Measurements from ENCODE around the gene PPP2CA. TPM values are rescaled to one million over a fixed set of nuclear protein-coding genes. Genes with fewer than 3 reads are reported as not detected.

Gene PPP2CA
- total and polyA plus RNA-seq, 9 of the 15 experiments (the other 6 are each of a cell fraction or from before 2014, with no cell fraction given): 23.0 to 257 (median 109) TPM

DNA sequence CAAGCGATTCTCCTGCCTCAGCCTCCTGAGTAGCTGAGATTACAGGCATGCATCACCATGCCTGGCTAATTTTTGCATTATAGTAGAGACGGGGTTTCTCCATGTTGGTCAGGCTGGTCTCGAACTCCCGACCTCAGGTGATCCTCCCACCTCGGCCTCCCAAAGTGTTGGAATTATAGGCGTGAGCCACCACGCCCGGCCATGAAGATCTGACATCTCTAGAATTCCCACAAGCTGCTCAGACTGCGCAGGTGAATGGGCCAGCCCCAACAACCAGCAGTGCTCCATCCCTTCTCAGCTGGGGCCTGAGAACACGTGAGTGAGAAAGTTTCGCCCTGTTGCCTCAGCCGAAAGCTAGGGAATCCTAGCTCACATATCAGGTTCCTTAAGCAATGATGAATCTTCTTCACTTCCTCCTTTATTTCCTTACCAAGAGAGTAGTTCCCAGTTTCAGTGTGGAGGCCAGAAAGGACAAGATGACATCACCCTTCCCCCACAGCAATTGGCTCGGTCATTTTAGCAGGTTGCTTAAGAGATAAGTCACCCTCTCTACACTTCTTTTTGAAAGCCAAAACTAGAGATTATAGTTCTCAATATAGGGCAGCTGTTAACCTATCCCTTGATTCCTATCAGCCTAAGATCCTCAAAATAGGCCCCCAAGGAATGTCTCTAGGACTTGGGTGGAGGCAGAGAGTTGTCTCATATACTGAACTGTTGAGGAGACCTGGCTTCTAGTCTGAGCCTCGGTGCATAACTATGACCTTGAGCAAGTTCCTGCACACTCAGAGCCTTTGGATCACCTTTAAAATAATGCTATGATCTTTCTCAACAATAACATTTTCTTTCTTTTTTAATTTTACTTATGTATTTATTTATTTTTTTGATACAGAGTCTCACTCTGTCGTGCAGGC is 23.9 kb upstream of the PPP2CA start (continued):
- TF ChIP-seq, protein P1, sequence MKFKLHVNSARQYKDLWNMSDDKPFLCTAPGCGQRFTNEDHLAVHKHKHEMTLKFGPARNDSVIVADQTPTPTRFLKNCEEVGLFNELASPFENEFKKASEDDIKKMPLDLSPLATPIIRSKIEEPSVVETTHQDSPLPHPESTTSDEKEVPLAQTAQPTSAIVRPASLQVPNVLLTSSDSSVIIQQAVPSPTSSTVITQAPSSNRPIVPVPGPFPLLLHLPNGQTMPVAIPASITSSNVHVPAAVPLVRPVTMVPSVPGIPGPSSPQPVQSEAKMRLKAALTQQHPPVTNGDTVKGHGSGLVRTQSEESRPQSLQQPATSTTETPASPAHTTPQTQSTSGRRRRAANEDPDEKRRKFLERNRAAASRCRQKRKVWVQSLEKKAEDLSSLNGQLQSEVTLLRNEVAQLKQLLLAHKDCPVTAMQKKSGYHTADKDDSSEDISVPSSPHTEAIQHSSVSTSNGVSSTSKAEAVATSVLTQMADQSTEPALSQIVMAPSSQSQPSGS (CRISPR knock-in tag; IDR thresholded peaks at IDR 0.05): no peak
- no peak for TF ChIP-seq ZSCAN29 (IDR thresholded peaks at IDR 0.05)
- peak; percentile 86 for TF ChIP-seq ZEB2 (IDR thresholded peaks at IDR 0.05)
- TF ChIP-seq KLF1 (tag; IDR thresholded peaks at IDR 0.05): no peak
- no peak for TF ChIP-seq ZNF75A (CRISPR knock-in tag; IDR thresholded peaks at IDR 0.05)
- TF ChIP-seq, protein P2, sequence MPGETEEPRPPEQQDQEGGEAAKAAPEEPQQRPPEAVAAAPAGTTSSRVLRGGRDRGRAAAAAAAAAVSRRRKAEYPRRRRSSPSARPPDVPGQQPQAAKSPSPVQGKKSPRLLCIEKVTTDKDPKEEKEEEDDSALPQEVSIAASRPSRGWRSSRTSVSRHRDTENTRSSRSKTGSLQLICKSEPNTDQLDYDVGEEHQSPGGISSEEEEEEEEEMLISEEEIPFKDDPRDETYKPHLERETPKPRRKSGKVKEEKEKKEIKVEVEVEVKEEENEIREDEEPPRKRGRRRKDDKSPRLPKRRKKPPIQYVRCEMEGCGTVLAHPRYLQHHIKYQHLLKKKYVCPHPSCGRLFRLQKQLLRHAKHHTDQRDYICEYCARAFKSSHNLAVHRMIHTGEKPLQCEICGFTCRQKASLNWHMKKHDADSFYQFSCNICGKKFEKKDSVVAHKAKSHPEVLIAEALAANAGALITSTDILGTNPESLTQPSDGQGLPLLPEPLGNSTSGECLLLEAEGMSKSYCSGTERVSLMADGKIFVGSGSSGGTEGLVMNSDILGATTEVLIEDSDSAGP (CRISPR knock-in tag; IDR thresholded peaks at IDR 0.05): no peak
- no peak for TF ChIP-seq BDP1 (IDR thresholded peaks at IDR 0.05; ENCODE audit: insufficient read depth, insufficient read length)
- TF ChIP-seq PURB (CRISPR knock-in tag; IDR thresholded peaks at IDR 0.05; ENCODE audit: low read depth): no peak
- no peak for TF ChIP-seq SIN3A (IDR thresholded peaks at IDR 0.05; ENCODE audit: borderline replicate concordance in 2 of 2, control insufficient read depth in 1 of 2, low read depth in 2 of 2, low read length in 2 of 2)
- peak; percentile 80 for TF ChIP-seq HMBOX1 (IDR thresholded peaks at IDR 0.05)
- TF ChIP-seq DIDO1 (tag; IDR thresholded peaks at IDR 0.05; ENCODE audit: low read depth): no peak
- TF ChIP-seq ZNF121 (CRISPR knock-in tag; conservative IDR thresholded peaks at IDR 0.05): no peak
- 0 out of 2 replicates have a peak, but pooled peaks have one; percentile 16 for TF ChIP-seq MEF2D (tag; conservative IDR thresholded peaks at IDR 0.05; ENCODE audit: low read depth)
- TF ChIP-seq, protein P3, sequence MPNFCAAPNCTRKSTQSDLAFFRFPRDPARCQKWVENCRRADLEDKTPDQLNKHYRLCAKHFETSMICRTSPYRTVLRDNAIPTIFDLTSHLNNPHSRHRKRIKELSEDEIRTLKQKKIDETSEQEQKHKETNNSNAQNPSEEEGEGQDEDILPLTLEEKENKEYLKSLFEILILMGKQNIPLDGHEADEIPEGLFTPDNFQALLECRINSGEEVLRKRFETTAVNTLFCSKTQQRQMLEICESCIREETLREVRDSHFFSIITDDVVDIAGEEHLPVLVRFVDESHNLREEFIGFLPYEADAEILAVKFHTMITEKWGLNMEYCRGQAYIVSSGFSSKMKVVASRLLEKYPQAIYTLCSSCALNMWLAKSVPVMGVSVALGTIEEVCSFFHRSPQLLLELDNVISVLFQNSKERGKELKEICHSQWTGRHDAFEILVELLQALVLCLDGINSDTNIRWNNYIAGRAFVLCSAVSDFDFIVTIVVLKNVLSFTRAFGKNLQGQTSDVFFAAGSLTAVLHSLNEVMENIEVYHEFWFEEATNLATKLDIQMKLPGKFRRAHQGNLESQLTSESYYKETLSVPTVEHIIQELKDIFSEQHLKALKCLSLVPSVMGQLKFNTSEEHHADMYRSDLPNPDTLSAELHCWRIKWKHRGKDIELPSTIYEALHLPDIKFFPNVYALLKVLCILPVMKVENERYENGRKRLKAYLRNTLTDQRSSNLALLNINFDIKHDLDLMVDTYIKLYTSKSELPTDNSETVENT (CRISPR knock-in tag; IDR thresholded peaks at IDR 0.05): no peak
- TF ChIP-seq LCOR (CRISPR knock-in tag; IDR thresholded peaks at IDR 0.05): peak; percentile 21; the same call in 1 of the 2 replicates
- TF ChIP-seq GTF2F1 (IDR thresholded peaks at IDR 0.05; ENCODE audit: low read depth, low read length): no peak
- no peak for TF ChIP-seq FUS (optimal IDR thresholded peaks at IDR 0.05; ENCODE audit: low read depth, low read length)
- TF ChIP-seq, protein P4, sequence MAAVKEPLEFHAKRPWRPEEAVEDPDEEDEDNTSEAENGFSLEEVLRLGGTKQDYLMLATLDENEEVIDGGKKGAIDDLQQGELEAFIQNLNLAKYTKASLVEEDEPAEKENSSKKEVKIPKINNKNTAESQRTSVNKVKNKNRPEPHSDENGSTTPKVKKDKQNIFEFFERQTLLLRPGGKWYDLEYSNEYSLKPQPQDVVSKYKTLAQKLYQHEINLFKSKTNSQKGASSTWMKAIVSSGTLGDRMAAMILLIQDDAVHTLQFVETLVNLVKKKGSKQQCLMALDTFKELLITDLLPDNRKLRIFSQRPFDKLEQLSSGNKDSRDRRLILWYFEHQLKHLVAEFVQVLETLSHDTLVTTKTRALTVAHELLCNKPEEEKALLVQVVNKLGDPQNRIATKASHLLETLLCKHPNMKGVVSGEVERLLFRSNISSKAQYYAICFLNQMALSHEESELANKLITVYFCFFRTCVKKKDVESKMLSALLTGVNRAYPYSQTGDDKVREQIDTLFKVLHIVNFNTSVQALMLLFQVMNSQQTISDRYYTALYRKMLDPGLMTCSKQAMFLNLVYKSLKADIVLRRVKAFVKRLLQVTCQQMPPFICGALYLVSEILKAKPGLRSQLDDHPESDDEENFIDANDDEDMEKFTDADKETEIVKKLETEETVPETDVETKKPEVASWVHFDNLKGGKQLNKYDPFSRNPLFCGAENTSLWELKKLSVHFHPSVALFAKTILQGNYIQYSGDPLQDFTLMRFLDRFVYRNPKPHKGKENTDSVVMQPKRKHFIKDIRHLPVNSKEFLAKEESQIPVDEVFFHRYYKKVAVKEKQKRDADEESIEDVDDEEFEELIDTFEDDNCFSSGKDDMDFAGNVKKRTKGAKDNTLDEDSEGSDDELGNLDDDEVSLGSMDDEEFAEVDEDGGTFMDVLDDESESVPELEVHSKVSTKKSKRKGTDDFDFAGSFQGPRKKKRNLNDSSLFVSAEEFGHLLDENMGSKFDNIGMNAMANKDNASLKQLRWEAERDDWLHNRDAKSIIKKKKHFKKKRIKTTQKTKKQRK (IDR thresholded peaks at IDR 0.05; ENCODE audit: borderline replicate concordance, low read depth, low read length): no peak

Measured in K562 (cell line).